Prostate gland (tissue), 2 donors: ENCODE measurements around the gene PXN. TPM values are rescaled to one million over a fixed set of nuclear protein-coding genes. Genes with fewer than 3 reads are reported as not detected.
A peak's percentile ranks its signal among the peaks of the same experiment; 100 is the strongest.

Experiments
- DNase-seq: peaks from one replicate; pipeline ENCODE4 v3.0.0-alpha.2; 2019; ENCODE audit warnings: low spot score
- H3K27ac ChIP-seq, 2 donors: fragments of 200-600 bp; sonication (generic); 2 replicates each; pipeline ENCODE4 v1.5.1; 2017 to 2019
- H3K27me3 ChIP-seq: fragments of 200-600 bp; sonication (generic); replicated peaks from 2 replicates; pipeline ENCODE4 v1.5.1; 2019; ENCODE audit not compliant: insufficient read depth
- H3K36me3 ChIP-seq, 2 donors: fragments of 200-600 bp; sonication (generic); 1 replicate in 1 of 2; 2 replicates in 1 of 2; pipeline versions ENCODE4 v1.5.1 to v1.8.1; 2017 to 2019
- H3K4me1 ChIP-seq: fragments of 200-600 bp; sonication (generic); replicated peaks from 2 replicates; pipeline ENCODE4 v1.5.1; 2019
- H3K4me3 ChIP-seq, 2 donors: fragments of 200-600 bp; sonication (generic); 2 replicates each; pipeline ENCODE4 v1.5.1; 2017 to 2019
- H3K9me3 ChIP-seq: fragments of 200-600 bp; sonication (generic); 2 replicates; pipeline ENCODE4 v1.5.1; 2017
- POLR2A ChIP-seq: fragments of 450-650 bp; IDR thresholded peaks from one replicate; pipeline ENCODE4 v1.6.1; 2016; ENCODE audit warnings: antibody characterized with exemption, mild to moderate bottlenecking
- POLR2AphosphoS5 ChIP-seq: sonication (generic); formaldehyde crosslinking; IDR thresholded peaks from one replicate; pipeline ENCODE4 v1.6.1; 2017; ENCODE audit warnings: antibody characterized with exemption
- WGBS: methylation state at CpG from one replicate; pipeline ENCODE4 v1.1.5; 2018; 5-methylcytosine and 5-hydroxymethylcytosine counted together
- intact Hi-C: fragments of 100-400 bp; cut with DNase I; formaldehyde crosslinking; loops from one replicate; pipeline ENCODE4 v1.14.2; 2022
- total RNA-seq, 2 donors: library from RNA; depleted of rRNA; stranded (reverse); fragments of >200 nt; gene quantifications; one replicate each; pipeline ENCODE4 v1.1.0, GENCODE V29; 2016
- TF ChIP-seq, protein P1 (sequence below), 4 experiments: fragments of 200-600 bp in 2 of 4; fragments of 450-650 bp in 2 of 4; sonication (generic) in 2 of 4; IDR thresholded peaks; 1 replicate in 3 of 4; 2 replicates in 1 of 4; pipeline ENCODE4 v1.5.1; 2016 to 2019; ENCODE audit warnings: antibody characterized with exemption in 4 of 4, mild to moderate bottlenecking in 2 of 4, moderate library complexity in 2 of 4

The PXN gene
- total RNA-seq, 2 donors from 2014 or later: 58.3 to 113 TPM

DNA sequence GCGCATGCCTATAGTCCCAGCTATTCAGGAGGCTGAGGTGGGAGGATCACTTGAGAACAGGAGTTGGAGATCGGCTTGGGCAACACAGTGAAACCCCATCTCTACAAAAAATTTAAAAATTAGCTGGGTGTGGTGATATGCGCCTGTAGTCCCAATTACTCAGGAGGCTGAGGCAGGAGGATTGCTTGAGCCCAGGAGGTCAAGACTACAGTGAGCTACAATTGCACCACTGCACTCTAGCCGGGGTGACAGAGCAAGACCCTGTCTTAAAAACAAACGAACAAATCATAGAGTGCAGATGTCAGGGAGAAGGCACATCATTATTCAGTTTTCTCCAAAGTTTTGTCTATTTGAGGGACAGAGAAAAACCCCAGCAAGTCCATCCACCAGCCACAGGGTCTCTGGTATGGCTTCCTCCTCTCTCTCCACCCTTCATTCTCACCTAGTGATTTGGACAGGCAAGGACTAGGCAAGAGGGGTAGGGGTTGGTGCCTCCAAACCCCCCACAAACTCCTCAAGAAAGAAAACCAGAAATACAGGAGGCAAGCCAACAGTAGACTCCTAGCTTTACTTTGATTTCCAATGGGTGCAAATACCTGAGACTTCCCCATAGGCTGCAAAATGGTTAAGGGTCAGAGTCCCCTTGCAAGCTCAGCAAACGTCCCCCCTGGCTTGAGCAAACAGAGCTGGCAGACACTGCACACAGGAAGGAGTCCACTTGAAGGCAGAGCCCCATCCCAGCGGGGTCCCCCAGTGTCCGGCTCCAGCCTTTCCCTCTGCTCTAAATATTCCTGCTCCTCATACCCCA is 38.1 kb downstream of the PXN start:
- intact Hi-C loops: loop anchor here (1.0 kb wide), 1 partner anchor 39 kb away; no protein-coding TSS in a partner anchor
- TF ChIP-seq, protein P1, sequence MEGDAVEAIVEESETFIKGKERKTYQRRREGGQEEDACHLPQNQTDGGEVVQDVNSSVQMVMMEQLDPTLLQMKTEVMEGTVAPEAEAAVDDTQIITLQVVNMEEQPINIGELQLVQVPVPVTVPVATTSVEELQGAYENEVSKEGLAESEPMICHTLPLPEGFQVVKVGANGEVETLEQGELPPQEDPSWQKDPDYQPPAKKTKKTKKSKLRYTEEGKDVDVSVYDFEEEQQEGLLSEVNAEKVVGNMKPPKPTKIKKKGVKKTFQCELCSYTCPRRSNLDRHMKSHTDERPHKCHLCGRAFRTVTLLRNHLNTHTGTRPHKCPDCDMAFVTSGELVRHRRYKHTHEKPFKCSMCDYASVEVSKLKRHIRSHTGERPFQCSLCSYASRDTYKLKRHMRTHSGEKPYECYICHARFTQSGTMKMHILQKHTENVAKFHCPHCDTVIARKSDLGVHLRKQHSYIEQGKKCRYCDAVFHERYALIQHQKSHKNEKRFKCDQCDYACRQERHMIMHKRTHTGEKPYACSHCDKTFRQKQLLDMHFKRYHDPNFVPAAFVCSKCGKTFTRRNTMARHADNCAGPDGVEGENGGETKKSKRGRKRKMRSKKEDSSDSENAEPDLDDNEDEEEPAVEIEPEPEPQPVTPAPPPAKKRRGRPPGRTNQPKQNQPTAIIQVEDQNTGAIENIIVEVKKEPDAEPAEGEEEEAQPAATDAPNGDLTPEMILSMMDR (IDR thresholded peaks at IDR 0.05): no peak
- H3K4me3 ChIP-seq: no peak overlapping the region
- H3K27ac ChIP-seq: no peak overlapping the region
- H3K36me3 ChIP-seq: peaks cover 8 to 11% of the 10 kb centered on the region in 2 donors
- H3K27me3 ChIP-seq: no peaks in the 10 kb centered on the region
- H3K4me1 ChIP-seq: peaks cover 49% of the 10 kb centered on the region
- WGBS: 74% methylated on average over 8 of the region's 8 CpGs
- DNase-seq: no peak
- no peaks in the 10 kb centered on the region for H3K9me3 ChIP-seq

DNA sequence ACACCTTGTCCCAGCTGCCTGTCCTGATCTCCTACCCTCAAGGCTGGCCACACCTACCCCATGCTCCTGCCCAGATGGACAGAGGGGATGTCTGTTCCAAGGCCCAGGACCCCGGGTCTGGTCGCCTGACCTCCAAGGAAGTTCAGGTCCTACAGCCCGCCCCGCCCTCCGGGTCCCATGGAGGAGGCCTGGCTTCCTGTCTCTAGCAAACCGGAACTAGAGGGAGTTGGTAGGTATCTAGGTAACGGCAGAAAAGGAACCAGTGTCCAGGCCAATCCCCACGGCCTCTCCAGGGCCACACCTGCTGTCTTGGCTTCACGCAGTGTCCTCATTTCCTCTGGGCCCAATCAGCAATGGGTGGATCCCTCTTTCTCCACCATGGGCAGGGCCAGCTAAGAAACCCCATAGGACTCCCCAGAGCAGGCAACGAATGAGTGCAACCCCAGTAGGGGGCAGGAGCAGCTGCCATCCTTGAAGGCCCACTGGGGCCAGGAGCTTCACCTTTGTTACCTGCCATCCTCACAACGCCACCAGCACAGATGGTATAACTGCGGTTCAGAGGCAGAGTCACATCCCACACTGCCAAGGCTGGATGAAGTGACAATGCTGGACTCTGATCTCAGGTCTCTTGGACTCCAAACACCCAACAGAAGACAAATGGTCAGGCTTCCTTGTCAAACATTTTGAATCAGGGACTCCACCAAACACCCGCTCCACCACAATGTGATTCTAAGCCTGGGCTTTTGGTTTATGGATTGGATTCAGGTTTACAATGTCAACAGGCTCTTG is 39.5 kb downstream of the PXN start:
- H3K9me3 ChIP-seq: no peaks in the 10 kb centered on the region
- no peak overlapping the region for H3K4me3 ChIP-seq
- DNase-seq: no peak
- TF ChIP-seq, protein P1 (IDR thresholded peaks at IDR 0.05): no peak
- TF ChIP-seq POLR2AphosphoS5 (no peak), POLR2A (no peak)
- H3K4me1 ChIP-seq: peaks cover 37% of the 10 kb centered on the region
- H3K27ac ChIP-seq: peak overlapping the region in 1 of 2 donors; percentile 48
- H3K36me3 ChIP-seq: peaks cover 8 to 19% of the 10 kb centered on the region in 2 donors
- H3K27me3 ChIP-seq: no peaks in the 10 kb centered on the region
- intact Hi-C loops: no loop called here
- 66% methylated on average over 13 of the region's 13 CpGs for WGBS

DNA sequence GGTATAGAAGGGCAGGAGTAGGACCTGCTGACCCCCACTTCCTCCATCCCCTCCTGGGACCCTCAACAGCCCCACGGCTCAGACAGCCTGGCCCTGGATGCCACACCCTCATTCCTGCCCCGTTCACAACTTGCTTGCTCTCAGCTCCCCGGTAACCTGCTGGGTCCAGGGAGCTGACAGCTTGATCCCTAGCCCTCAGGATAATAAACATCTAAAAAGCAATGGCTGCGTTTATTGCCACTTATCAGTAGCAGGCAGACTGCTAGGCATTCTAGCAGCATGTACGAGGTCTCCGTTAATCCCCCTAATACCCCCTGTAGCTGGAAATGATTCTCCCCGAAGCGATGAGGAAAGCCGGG is 40.4 kb downstream of the PXN start:
- Histone ChIP-seq H3K27ac (peak overlapping the region; percentile 48 to 50), H3K27me3 (no peaks in the 10 kb centered on the region), H3K4me1 (peaks cover 30% of the 10 kb centered on the region), H3K9me3 (no peaks in the 10 kb centered on the region), H3K36me3 (peaks cover 8 to 26% of the 10 kb centered on the region in 2 donors), H3K4me3 (peak overlapping the region in 1 of 2 donors; percentile 10)
- DNase-seq: no peak
- intact Hi-C loops: no loop called here
- TF ChIP-seq POLR2AphosphoS5 (no peak), POLR2A (no peak)
- TF ChIP-seq, protein P1 (IDR thresholded peaks at IDR 0.05): no peak
- WGBS: 34% methylated on average over 9 of the region's 9 CpGs

DNA sequence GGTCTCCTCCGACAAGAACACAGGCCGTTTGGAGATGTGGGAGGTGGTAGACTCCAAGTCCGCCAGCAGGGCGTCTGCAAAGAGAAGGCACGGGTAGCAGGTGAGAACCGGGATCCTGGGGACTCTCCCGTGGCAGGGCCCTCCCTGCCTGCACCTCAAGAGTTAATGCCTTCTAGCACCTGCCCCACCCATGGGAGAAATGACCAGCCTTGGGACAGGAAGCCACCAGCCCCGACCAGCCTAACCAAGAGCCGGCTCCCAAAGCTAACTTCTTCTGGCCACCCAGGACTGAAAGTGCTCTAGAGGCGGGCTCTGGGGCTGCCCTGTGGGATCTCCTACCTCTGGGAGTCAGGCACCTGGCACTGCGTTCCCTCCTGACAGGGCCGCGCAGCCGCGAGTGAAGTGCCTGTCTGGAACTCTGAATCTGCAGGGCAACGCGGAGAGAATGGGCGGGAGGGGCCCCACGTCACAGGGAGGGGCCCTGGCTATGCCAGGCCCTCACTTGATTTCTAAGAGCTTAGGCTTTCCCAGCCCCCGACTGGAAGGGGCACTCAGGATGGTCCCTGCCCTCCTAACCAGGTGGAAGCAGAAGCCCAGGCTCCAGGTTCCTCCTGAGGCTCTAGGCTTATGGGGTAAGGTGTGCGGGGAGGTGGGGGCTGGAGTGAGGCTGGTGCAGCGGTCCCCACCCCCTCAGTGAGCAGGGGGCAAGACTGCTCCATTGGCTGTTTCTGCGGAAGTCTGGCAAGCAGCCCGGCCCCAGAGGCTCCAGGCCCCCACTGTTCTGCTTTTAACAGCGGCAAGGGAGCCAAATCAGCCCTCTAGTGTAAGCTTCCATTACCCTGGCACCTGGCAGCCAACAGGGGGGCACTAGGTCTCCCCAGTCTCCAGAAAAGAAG is 41.0 kb downstream of the PXN start:
- H3K4me1 ChIP-seq: peaks cover 23% of the 10 kb centered on the region

More for the DNA sequence above, 41.0 kb downstream of the PXN start:
- H3K9me3 ChIP-seq: no peaks in the 10 kb centered on the region
- intact Hi-C loops: no loop called here
- H3K27ac ChIP-seq: peak overlapping the region; percentile 48 to 50
- no peaks in the 10 kb centered on the region for H3K27me3 ChIP-seq
- peak overlapping the region in 1 of 2 donors; percentile 10 for H3K4me3 ChIP-seq
- peaks cover 9 to 29% of the 10 kb centered on the region in 2 donors for H3K36me3 ChIP-seq
- TF ChIP-seq, protein P1 (IDR thresholded peaks at IDR 0.05): no peak
- TF ChIP-seq POLR2A (peak; percentile 21), POLR2AphosphoS5 (no peak)
- 40% methylated on average over 24 of the region's 25 CpGs for WGBS
- peak; percentile 36 for DNase-seq
